Neural cell (in vitro differentiated cells): ENCODE results near the gene TNIP2.

Experiments used
- CTCF ChIP-seq: fragments of 450-650 bp; IDR thresholded peaks from 2 replicates; pipeline ENCODE4 v1.5.1; 2014; ENCODE audit warnings: antibody characterized with exemption, mild to moderate bottlenecking, moderate library complexity; ENCODE audit not compliant: poor library complexity, severe bottlenecking
- EZH2 ChIP-seq: fragments of 200-600, 300-800 bp; shearing (Covaris generic), sonication (generic); IDR thresholded peaks from 2 replicates; pipeline ENCODE4 v1.6.1; 2014; ENCODE audit warnings: antibody characterized with exemption, low read length, borderline replicate concordance, mild to moderate bottlenecking; ENCODE audit not compliant: insufficient read depth, poor library complexity, severe bottlenecking
- POLR2AphosphoS5 ChIP-seq: IDR thresholded peaks from 2 replicates; pipeline ENCODE4 v1.6.1; 2012
- RAD21 ChIP-seq: fragments of 450-650 bp; conservative IDR thresholded peaks from 2 replicates; pipeline ENCODE4 v1.6.1; 2014; ENCODE audit warnings: antibody characterized with exemption, mild to moderate bottlenecking, moderate library complexity

GRCh38 chr4:2721586-2721985 lies 34.5 kb downstream of the TNIP2 start:
- no peak for TF ChIP-seq CTCF
- TF ChIP-seq EZH2: no peak
- no peak for TF ChIP-seq RAD21
- TF ChIP-seq POLR2AphosphoS5: no peak
